H9 (cell line): ENCODE measurements around the gene ARPP21. TPM values are rescaled to one million over a fixed set of nuclear protein-coding genes. Genes with fewer than 3 reads are reported as not detected.

Source experiments
- DNase-seq: peaks from one replicate; pipeline ENCODE4 v3.0.0-alpha.2; 2017
- H2AFZ ChIP-seq: one replicate; pipeline ENCODE4 v1.6.1; 2013; ENCODE audit warnings: mild to moderate bottlenecking, low read length, control low read depth, moderate library complexity
- H2AK5ac ChIP-seq: 2 replicates; pipeline ENCODE4 v1.6.1; 2013; ENCODE audit warnings: low read length, control low read depth, mixed read lengths; ENCODE audit not compliant: insufficient read length
- H2BK120ac ChIP-seq: one replicate; pipeline ENCODE4 v1.6.1; 2013; ENCODE audit warnings: low read depth, mild to moderate bottlenecking, low read length, control low read depth, inconsistent platforms; ENCODE audit not compliant: poor library complexity, severe bottlenecking
- H2BK12ac ChIP-seq: 2 replicates; pipeline ENCODE4 v1.6.1; 2013; ENCODE audit warnings: low read length, control low read depth, mixed read lengths, low read depth; ENCODE audit not compliant: insufficient read length
- H2BK15ac ChIP-seq: 2 replicates; pipeline ENCODE4 v1.6.1; 2013; ENCODE audit warnings: low read depth, low read length, control low read depth
- H2BK20ac ChIP-seq: one replicate; pipeline ENCODE4 v1.6.1; 2013; ENCODE audit warnings: low read depth, mild to moderate bottlenecking, low read length, control low read depth, inconsistent platforms; ENCODE audit not compliant: poor library complexity, severe bottlenecking
- H2BK5ac ChIP-seq: 2 replicates; pipeline ENCODE4 v1.6.1; 2013; ENCODE audit warnings: low read length, control low read depth, mixed read lengths; ENCODE audit not compliant: insufficient read length
- H3K14ac ChIP-seq: 2 replicates; pipeline ENCODE4 v1.6.1; 2013; ENCODE audit warnings: low read length, control low read depth; ENCODE audit not compliant: insufficient read depth
- H3K18ac ChIP-seq: 2 replicates; pipeline ENCODE4 v1.6.1; 2013; ENCODE audit warnings: low read depth, mild to moderate bottlenecking, mixed read lengths, low read length, control low read depth; ENCODE audit not compliant: insufficient read length
- H3K23ac ChIP-seq: 2 replicates; pipeline ENCODE4 v1.6.1; 2013; ENCODE audit warnings: low read length, control low read depth, mixed read lengths, low read depth; ENCODE audit not compliant: insufficient read length
- H3K23me2 ChIP-seq: 2 replicates; pipeline ENCODE4 v1.6.1; 2013; ENCODE audit warnings: low read depth, mild to moderate bottlenecking, mixed read lengths, low read length, control low read depth; ENCODE audit not compliant: insufficient read length, poor library complexity, severe bottlenecking
- H3K27ac ChIP-seq: 2 replicates; pipeline ENCODE4 v1.5.1; 2013; ENCODE audit warnings: low read length, control low read depth, mixed read lengths, low read depth; ENCODE audit not compliant: insufficient read length
- H3K27me3 ChIP-seq: 2 replicates; pipeline ENCODE4 v1.6.1; 2013; ENCODE audit warnings: low read length, control low read depth, inconsistent platforms; ENCODE audit not compliant: insufficient read depth
- H3K4ac ChIP-seq: 2 replicates; pipeline ENCODE4 v1.6.1; 2013; ENCODE audit warnings: low read depth, mild to moderate bottlenecking, control low read depth, inconsistent platforms, low read length, moderate library complexity
- H3K4me1 ChIP-seq: 2 replicates; pipeline ENCODE4 v1.6.1; 2013; ENCODE audit warnings: low read length, control low read depth, inconsistent platforms; ENCODE audit not compliant: insufficient read depth
- H3K4me2 ChIP-seq: 2 replicates; pipeline ENCODE4 v1.6.1; 2013; ENCODE audit warnings: low read length, control low read depth, mixed read lengths; ENCODE audit not compliant: insufficient read length, insufficient read depth
- H3K56ac ChIP-seq: 2 replicates; pipeline ENCODE4 v1.6.1; 2013; ENCODE audit warnings: low read depth, mild to moderate bottlenecking, mixed read lengths, low read length, control low read depth; ENCODE audit not compliant: insufficient read length
- H3K79me1 ChIP-seq: 2 replicates; pipeline ENCODE4 v1.6.1; 2013; ENCODE audit warnings: low read depth, mild to moderate bottlenecking, moderate library complexity, low read length, control low read depth, inconsistent platforms; ENCODE audit not compliant: insufficient read depth, poor library complexity, severe bottlenecking
- H3K79me2 ChIP-seq: 2 replicates; pipeline ENCODE4 v1.6.1; 2013; ENCODE audit warnings: low read length, control low read depth, inconsistent platforms; ENCODE audit not compliant: insufficient read depth
- H3K9ac ChIP-seq: 2 replicates; pipeline ENCODE4 v1.6.1; 2013; ENCODE audit warnings: low read length, control low read depth, mixed read lengths; ENCODE audit not compliant: insufficient read length; ENCODE audit errors: extremely low read depth
- H3K9me3 ChIP-seq: one replicate; pipeline ENCODE4 v1.6.1; 2013; ENCODE audit warnings: low read depth, low read length, inconsistent platforms; ENCODE audit not compliant: control insufficient read depth
- H3T11ph ChIP-seq: one replicate; pipeline ENCODE4 v1.6.1; 2013; ENCODE audit warnings: mild to moderate bottlenecking, low read length, control low read depth, inconsistent platforms
- H4K20me1 ChIP-seq: one replicate; pipeline ENCODE4 v1.6.1; 2013; ENCODE audit not compliant: control insufficient read depth, insufficient read length, insufficient read depth
- H4K5ac ChIP-seq: 2 replicates; pipeline ENCODE4 v1.6.1; 2013; ENCODE audit warnings: low read depth, mild to moderate bottlenecking, mixed read lengths, low read length, control low read depth; ENCODE audit not compliant: insufficient read length
- H4K8ac ChIP-seq: replicated peaks from 2 replicates; pipeline ENCODE4 v1.6.1; 2013; ENCODE audit warnings: low read length, control low read depth, mixed read lengths, low read depth; ENCODE audit not compliant: insufficient read length
- H4K91ac ChIP-seq: 2 replicates; pipeline ENCODE4 v1.6.1; 2013; ENCODE audit warnings: low read depth, mild to moderate bottlenecking, moderate library complexity, mixed read lengths, low read length, control low read depth; ENCODE audit not compliant: insufficient read length
- H3K27ac Mint-ChIP-seq, 3 experiments: 2 replicates in 2 of 3; 3 replicates in 1 of 3; pipeline ENCODE4 v1.8.0; 2020 to 2021; ENCODE audit warnings: mixed read lengths in 3 of 3, mild to moderate bottlenecking in 1 of 3, moderate library complexity in 1 of 3
- H3K27me3 Mint-ChIP-seq: 2 replicates; pipeline ENCODE4 v1.8.0; 2021; ENCODE audit warnings: low read depth, mild to moderate bottlenecking, moderate library complexity, mixed read lengths
- H3K36me3 Mint-ChIP-seq, 3 experiments: 2 replicates in 2 of 3; 3 replicates in 1 of 3; pipeline ENCODE4 v1.8.0; 2020 to 2021; ENCODE audit warnings: low read depth in 3 of 3, mixed read lengths in 3 of 3; ENCODE audit not compliant: insufficient read depth in 1 of 3
- H3K4me1 Mint-ChIP-seq, 2 experiments: 2 replicates each; pipeline ENCODE4 v1.8.0; 2020; ENCODE audit warnings: mixed read lengths in 2 of 2
- H3K4me3 Mint-ChIP-seq, 2 experiments: 2 replicates in 1 of 2; 3 replicates in 1 of 2; pipeline ENCODE4 v1.8.0; 2020 to 2021; ENCODE audit warnings: mild to moderate bottlenecking in 2 of 2, mixed read lengths in 2 of 2, moderate library complexity in 1 of 2
- H3K9me3 Mint-ChIP-seq, 2 experiments: 2 replicates in 1 of 2; 3 replicates in 1 of 2; pipeline ENCODE4 v1.8.0; 2020; ENCODE audit warnings: mild to moderate bottlenecking in 2 of 2, mixed read lengths in 2 of 2, moderate library complexity in 1 of 2
- CTCF ChIP-seq: fragments of 200-600 bp; sonication (generic); conservative IDR thresholded peaks from 3 replicates; pipeline ENCODE4 v1.8.0; 2021; ENCODE audit warnings: antibody characterized with exemption, mild to moderate bottlenecking
- WGBS: extraction: QIAGEN DNeasy Blood & Tissue Kit; methylation state at CpG from one replicate; pipeline ENCODE4 v1.1.7; 2013; ENCODE audit warnings: missing lambda C conversion rate, low lambda C conversion rate, mixed read lengths; ENCODE audit not compliant: insufficient read length; ENCODE audit errors: extremely low coverage; 5-methylcytosine and 5-hydroxymethylcytosine counted together
- total RNA-seq: library from RNA; stranded (reverse); gene quantifications from 2 replicates; pipeline ENCODE4 v1.2.1, GENCODE V29; 2021

The ARPP21 gene
- total RNA-seq, 1 experiment from 2014 or later = not detected

- no peaks in the 10 kb centered on the region for H3K27me3 ChIP-seq
- H2BK12ac ChIP-seq = no peak overlapping the region
- no peak overlapping the region for H3K4ac ChIP-seq
- H2BK20ac ChIP-seq = no peak overlapping the region
- H2BK5ac ChIP-seq = no peak overlapping the region
- H3T11ph ChIP-seq = no peak overlapping the region
- no peaks in the 10 kb centered on the region for H3K79me1 ChIP-seq
- H2BK15ac ChIP-seq = no peak overlapping the region
- H3K56ac ChIP-seq = no peak overlapping the region
- H2AFZ ChIP-seq = no peak overlapping the region
- H3K27me3 Mint-ChIP-seq = no peaks in the 10 kb centered on the region
- no peak overlapping the region for H4K91ac ChIP-seq
- H3K18ac ChIP-seq = no peak overlapping the region
- no peak overlapping the region for H3K4me2 ChIP-seq
- WGBS = no CpG with 5 or more reads among the region's 2 CpGs
- H4K5ac ChIP-seq = no peak overlapping the region
- H3K23ac ChIP-seq = no peak overlapping the region
- H3K9me3 ChIP-seq = no peaks in the 10 kb centered on the region
- DNase-seq = no peak
- no peak overlapping the region for H2BK120ac ChIP-seq
- no peaks in the 10 kb centered on the region for H3K23me2 ChIP-seq
- no peaks in the 10 kb centered on the region for H4K20me1 ChIP-seq
- H3K27ac ChIP-seq = no peak overlapping the region
- no peak overlapping the region for H4K8ac ChIP-seq
- no peak overlapping the region for H3K4me3 Mint-ChIP-seq
- H3K14ac ChIP-seq = no peak overlapping the region
- H3K36me3 Mint-ChIP-seq = no peaks in the 10 kb centered on the region
- peaks cover 5 to 10% of the 10 kb centered on the region in 2 experiments for H3K4me1 Mint-ChIP-seq
- H3K79me2 ChIP-seq = no peaks in the 10 kb centered on the region
- H3K9me3 Mint-ChIP-seq = no peaks in the 10 kb centered on the region
- H3K4me1 ChIP-seq = no peaks in the 10 kb centered on the region
- H3K9ac ChIP-seq = no peak overlapping the region
- TF ChIP-seq CTCF = no peak
- no peak overlapping the region for H2AK5ac ChIP-seq
- no peak overlapping the region for H3K27ac Mint-ChIP-seq
Measured at GRCh38 chr3:35777065-35777464, 137.7 kb downstream of the ARPP21 start.
